Central memory CD4-positive, alpha-beta T cell (primary cell): ENCODE data around the gene ERBB4.

ENCODE experiments used
- DNase-seq: peaks from one replicate; pipeline ENCODE4 v3.0.0; 2022

Gene ERBB4

GRCh38 chr2:211875488-211875887, 663.1 kb downstream of the ERBB4 start:
- DNase-seq: no peak

GRCh38 chr2:211868996-211869533, 669.5 kb downstream of the ERBB4 start:
- DNase-seq: no peak

GRCh38 chr2:211867845-211868451, 670.7 kb downstream of the ERBB4 start:
- DNase-seq: no peak

- DNase-seq: no peak
These were observed 674.3 kb downstream of the ERBB4 start for GRCh38 chr2:211864328-211864727.

- no peak for DNase-seq
These were observed 678.4 kb downstream of the ERBB4 start for GRCh38 chr2:211860224-211860623.

GRCh38 chr2:211854832-211855231, 683.8 kb downstream of the ERBB4 start:
- DNase-seq: no peak

GRCh38 chr2:211846714-211847113, 691.9 kb downstream of the ERBB4 start:
- no peak for DNase-seq

GRCh38 chr2:211846036-211846400, 692.6 kb downstream of the ERBB4 start:
- no peak for DNase-seq

GRCh38 chr2:211845338-211846035, 693.1 kb downstream of the ERBB4 start:
- no peak for DNase-seq

GRCh38 chr2:211837706-211838105, 700.9 kb downstream of the ERBB4 start:
- no peak for DNase-seq

- no peak for DNase-seq
These were observed 701.4 kb downstream of the ERBB4 start for GRCh38 chr2:211837206-211837605.

- no peak for DNase-seq
These were observed 702.2 kb downstream of the ERBB4 start for GRCh38 chr2:211836409-211836808.

GRCh38 chr2:211835695-211836094, 702.9 kb downstream of the ERBB4 start:
- no peak for DNase-seq

- DNase-seq: no peak
These were observed 704.9 kb downstream of the ERBB4 start for GRCh38 chr2:211833582-211834279.

GRCh38 chr2:211829725-211830124, 708.9 kb downstream of the ERBB4 start:
- DNase-seq: no peak

- DNase-seq: no peak
These were observed 714.6 kb downstream of the ERBB4 start for GRCh38 chr2:211823886-211824479.

- DNase-seq: no peak
These were observed 715.8 kb downstream of the ERBB4 start for GRCh38 chr2:211822686-211823335.

- no peak for DNase-seq
These were observed 721.8 kb downstream of the ERBB4 start for GRCh38 chr2:211816754-211817153.

GRCh38 chr2:211812587-211812986, 726.0 kb downstream of the ERBB4 start:
- DNase-seq: no peak

- DNase-seq: no peak
These were observed 735.9 kb downstream of the ERBB4 start for GRCh38 chr2:211802666-211803065.

GRCh38 chr2:211800001-211800400, 738.6 kb downstream of the ERBB4 start:
- DNase-seq: no peak

- no peak for DNase-seq
These were observed 739.7 kb downstream of the ERBB4 start for GRCh38 chr2:211798868-211799267.

- DNase-seq: no peak
These were observed 744.9 kb downstream of the ERBB4 start for GRCh38 chr2:211793690-211794089.
